Mammary epithelial cell (primary cell): ENCODE measurements around the gene FJX1.

ENCODE experiments used
- CTCF ChIP-seq, 2 donors: IDR thresholded peaks in 1 of 2; conservative IDR thresholded peaks in 1 of 2; 2 replicates each; pipeline ENCODE4 v1.5.1; 2011 to 2012; ENCODE audit warnings: inconsistent platforms in 2 of 2, low read length in 2 of 2, mild to moderate bottlenecking in 2 of 2, control low read depth in 1 of 2, low read depth in 1 of 2; ENCODE audit not compliant: insufficient read depth in 1 of 2; ENCODE audit errors: extremely low read depth in 1 of 2
- EZH2 ChIP-seq: IDR thresholded peaks from 2 replicates; pipeline ENCODE4 v1.6.1; 2012; ENCODE audit warnings: low read length, inconsistent platforms, borderline replicate concordance

- no peak for TF ChIP-seq CTCF (conservative IDR thresholded peaks at IDR 0.05 in 1 of 2, IDR thresholded peaks at IDR 0.05 in 1 of 2; ENCODE audit: extremely low read depth in 1 of 2, insufficient read depth in 1 of 2, low read depth in 1 of 2, low read length in 2 of 2)
- no peak for TF ChIP-seq EZH2
Measured at GRCh38 chr11:35647421-35648093, 29.3 kb downstream of the FJX1 start.
